ENCODE data around the gene PXDC1. TPM values are rescaled to one million over a fixed set of nuclear protein-coding genes. Genes with fewer than 3 reads are reported as not detected.

Gene PXDC1
- total and polyA plus RNA-seq, 2 donors (not counting 3 experiments of a cell fraction or from before 2014, with no cell fraction given) = 60.9 to 121 TPM

DNA sequence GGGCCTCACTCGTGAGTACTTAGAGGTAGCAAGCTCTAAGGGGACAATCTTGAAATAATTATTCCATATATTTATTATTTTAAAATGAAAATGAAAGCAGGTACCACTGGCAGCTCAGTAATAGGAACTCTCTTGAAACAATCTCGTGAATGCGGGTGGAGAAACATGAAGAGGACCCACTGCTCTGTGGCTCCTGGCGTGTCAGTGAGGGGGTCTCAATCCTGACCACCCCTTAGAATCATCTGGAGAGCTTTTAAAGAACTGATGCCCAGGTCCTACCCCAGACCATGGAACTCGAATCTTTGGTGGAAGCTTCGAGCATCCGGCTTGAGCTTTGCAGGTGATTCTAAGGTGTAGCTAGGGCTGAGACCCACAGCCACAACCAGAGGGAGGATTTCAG is 23.9 kb upstream of the PXDC1 start:
- ChIA-PET POLR2A (interaction anchor here (0.7 kb wide), 1 partner anchor 141 kb away, joined by 3 read pairs; no protein-coding TSS in a partner anchor), CTCF (interaction anchor here (1.3 to 1.7 kb wide), 3 partner anchors 10 to 73 kb away, joined by 3 to 4 read pairs (median 4); partner anchors contain the start of gene FAM50B)
- no TSS peak for BruUV-seq (replicated peaks)

More for the DNA sequence above, 23.9 kb upstream of the PXDC1 start:
- DNase-seq (ENCODE audit: low read depth, low spot score) (no peak), FAIRE-seq (no peak)
- H3K9me3 ChIP-seq (replicated peaks; ENCODE audit: control insufficient read depth, insufficient read depth, low read length) = no peaks in the 10 kb centered on the region
- no peak overlapping the region for H2AFZ ChIP-seq (ENCODE audit: low read depth, low read length)
- H3K4me2 ChIP-seq (ENCODE audit: insufficient read depth, low read length) = no peak overlapping the region
- H3K9ac ChIP-seq (replicated peaks; ENCODE audit: extremely low read depth, insufficient read depth, low read length) = no peak overlapping the region
- intact Hi-C loops (cut with micrococcal nuclease) (no loop called here), dilution Hi-C loops (cut with MboI; ENCODE audit: extremely low pct_ligation_motif_present, low sequenced_read_pairs) (no loop called here)
- no peaks in the 10 kb centered on the region for H3K27me3 ChIP-seq (ENCODE audit: control insufficient read depth in 2 of 2, insufficient read depth in 2 of 2, low read length in 2 of 2)
- no peaks in the 10 kb centered on the region for H4K20me1 ChIP-seq (replicated peaks; ENCODE audit: control insufficient read depth, extremely low read depth, insufficient read depth, low read length)
- H3K4me1 ChIP-seq (ENCODE audit: control insufficient read depth, extremely low read depth, insufficient read depth, low read length) = peaks cover 4% of the 10 kb centered on the region
- H3K4me3 ChIP-seq (replicated peaks in 1 of 3; ENCODE audit: insufficient read depth in 1 of 3, low read depth in 1 of 3, low read length in 3 of 3) = no peak overlapping the region
- H3K9me1 ChIP-seq (replicated peaks; ENCODE audit: control insufficient read depth, extremely low read depth, insufficient read depth, low read length) = no peaks in the 10 kb centered on the region
- no peaks in the 10 kb centered on the region for H3K36me3 ChIP-seq (ENCODE audit: control insufficient read depth in 2 of 2, extremely low read depth in 1 of 2, insufficient read depth in 2 of 2, low read length in 2 of 2)
- no peaks in the 10 kb centered on the region for H3K79me2 ChIP-seq (ENCODE audit: control insufficient read depth, insufficient read depth, low read length)
- H3K27ac ChIP-seq (ENCODE audit: insufficient read depth, low read depth, low read length) = no peak overlapping the region
- TF ChIP-seq FOS (IDR thresholded peaks at IDR 0.05; ENCODE audit: borderline replicate concordance, insufficient read depth, low read length) = no peak
- TF ChIP-seq EZH2 (IDR thresholded peaks at IDR 0.05; ENCODE audit: borderline replicate concordance, low read depth, low read length, severe bottlenecking) = no peak
- TF ChIP-seq, protein P1, sequence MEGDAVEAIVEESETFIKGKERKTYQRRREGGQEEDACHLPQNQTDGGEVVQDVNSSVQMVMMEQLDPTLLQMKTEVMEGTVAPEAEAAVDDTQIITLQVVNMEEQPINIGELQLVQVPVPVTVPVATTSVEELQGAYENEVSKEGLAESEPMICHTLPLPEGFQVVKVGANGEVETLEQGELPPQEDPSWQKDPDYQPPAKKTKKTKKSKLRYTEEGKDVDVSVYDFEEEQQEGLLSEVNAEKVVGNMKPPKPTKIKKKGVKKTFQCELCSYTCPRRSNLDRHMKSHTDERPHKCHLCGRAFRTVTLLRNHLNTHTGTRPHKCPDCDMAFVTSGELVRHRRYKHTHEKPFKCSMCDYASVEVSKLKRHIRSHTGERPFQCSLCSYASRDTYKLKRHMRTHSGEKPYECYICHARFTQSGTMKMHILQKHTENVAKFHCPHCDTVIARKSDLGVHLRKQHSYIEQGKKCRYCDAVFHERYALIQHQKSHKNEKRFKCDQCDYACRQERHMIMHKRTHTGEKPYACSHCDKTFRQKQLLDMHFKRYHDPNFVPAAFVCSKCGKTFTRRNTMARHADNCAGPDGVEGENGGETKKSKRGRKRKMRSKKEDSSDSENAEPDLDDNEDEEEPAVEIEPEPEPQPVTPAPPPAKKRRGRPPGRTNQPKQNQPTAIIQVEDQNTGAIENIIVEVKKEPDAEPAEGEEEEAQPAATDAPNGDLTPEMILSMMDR (IDR thresholded peaks at IDR 0.05; ENCODE audit: extremely low read depth in 1 of 2, insufficient read depth in 1 of 2, low read depth in 1 of 2, low read length in 2 of 2) = no peak
- no peak for TF ChIP-seq GATA2 (IDR thresholded peaks at IDR 0.05; ENCODE audit: insufficient read depth, insufficient read length, low read depth, low read length)
- no peak for TF ChIP-seq JUN (IDR thresholded peaks at IDR 0.05; ENCODE audit: borderline replicate concordance, insufficient read depth, insufficient read length, low read depth)
- TF ChIP-seq, protein P2, sequence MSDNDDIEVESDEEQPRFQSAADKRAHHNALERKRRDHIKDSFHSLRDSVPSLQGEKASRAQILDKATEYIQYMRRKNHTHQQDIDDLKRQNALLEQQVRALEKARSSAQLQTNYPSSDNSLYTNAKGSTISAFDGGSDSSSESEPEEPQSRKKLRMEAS (IDR thresholded peaks at IDR 0.05; ENCODE audit: insufficient read depth, insufficient read length) = no peak
- no peak for TF ChIP-seq MYC (IDR thresholded peaks at IDR 0.05; ENCODE audit: low read depth, low read length)
- no peak for TF ChIP-seq POLR2AphosphoS5 (IDR thresholded peaks at IDR 0.05; ENCODE audit: insufficient read depth, low read depth, low read length)
- no peak for TF ChIP-seq POLR2A (IDR thresholded peaks at IDR 0.05; ENCODE audit: low read depth, low read length)

All from endothelial cell of umbilical vein (primary cell).